ENCODE measurements around the gene MBD3L5. TPM values are rescaled to one million over a fixed set of nuclear protein-coding genes. Genes with fewer than 3 reads are reported as not detected.

The MBD3L5 gene
- total and polyA plus RNA-seq, 2 donors (not counting 3 experiments of a cell fraction or from before 2014, with no cell fraction given), result not detected

- no peaks in the 10 kb centered on the region for H3K27me3 ChIP-seq (ENCODE audit: control insufficient read depth in 2 of 2, insufficient read depth in 2 of 2, low read length in 2 of 2)
- H3K4me3 ChIP-seq (replicated peaks in 1 of 3; ENCODE audit: insufficient read depth in 1 of 3, low read depth in 1 of 3, low read length in 3 of 3), result no peak overlapping the region
- ChIA-PET CTCF (no interaction called here), POLR2A (no interaction called here)
- H3K27ac ChIP-seq (ENCODE audit: insufficient read depth, low read depth, low read length), result no peak overlapping the region
- no peak for FAIRE-seq
- H3K36me3 ChIP-seq (ENCODE audit: control insufficient read depth in 2 of 2, extremely low read depth in 1 of 2, insufficient read depth in 2 of 2, low read length in 2 of 2), result no peaks in the 10 kb centered on the region
- no peak overlapping the region for H3K9ac ChIP-seq (replicated peaks; ENCODE audit: extremely low read depth, insufficient read depth, low read length)
- no peak for DNase-seq (ENCODE audit: low read depth, low spot score)
- TF ChIP-seq POLR2AphosphoS5 (IDR thresholded peaks at IDR 0.05; ENCODE audit: insufficient read depth, low read depth, low read length) (no peak), GATA2 (IDR thresholded peaks at IDR 0.05; ENCODE audit: insufficient read depth, insufficient read length, low read depth, low read length) (no peak), POLR2A (IDR thresholded peaks at IDR 0.05; ENCODE audit: low read depth, low read length) (no peak), JUN (IDR thresholded peaks at IDR 0.05; ENCODE audit: borderline replicate concordance, insufficient read depth, insufficient read length, low read depth) (no peak), MAX (IDR thresholded peaks at IDR 0.05; ENCODE audit: insufficient read depth, insufficient read length) (no peak), MYC (IDR thresholded peaks at IDR 0.05; ENCODE audit: low read depth, low read length) (no peak), FOS (IDR thresholded peaks at IDR 0.05; ENCODE audit: borderline replicate concordance, insufficient read depth, low read length) (no peak), CTCF (IDR thresholded peaks at IDR 0.05; ENCODE audit: extremely low read depth in 1 of 2, insufficient read depth in 1 of 2, low read depth in 1 of 2, low read length in 2 of 2) (no peak), EZH2 (IDR thresholded peaks at IDR 0.05; ENCODE audit: borderline replicate concordance, low read depth, low read length, severe bottlenecking) (no peak)
- H3K4me2 ChIP-seq (ENCODE audit: insufficient read depth, low read length), result no peak overlapping the region
- BruUV-seq (replicated peaks), result no TSS peak
- H3K4me1 ChIP-seq (ENCODE audit: control insufficient read depth, extremely low read depth, insufficient read depth, low read length), result no peaks in the 10 kb centered on the region
- H4K20me1 ChIP-seq (replicated peaks; ENCODE audit: control insufficient read depth, extremely low read depth, insufficient read depth, low read length), result no peaks in the 10 kb centered on the region
- H3K79me2 ChIP-seq (ENCODE audit: control insufficient read depth, insufficient read depth, low read length), result no peaks in the 10 kb centered on the region
- dilution Hi-C loops (cut with MboI; ENCODE audit: extremely low pct_ligation_motif_present, low sequenced_read_pairs) (no loop called here), intact Hi-C loops (cut with micrococcal nuclease) (no loop called here)
- no peaks in the 10 kb centered on the region for H3K9me1 ChIP-seq (replicated peaks; ENCODE audit: control insufficient read depth, extremely low read depth, insufficient read depth, low read length)
- H2AFZ ChIP-seq (ENCODE audit: low read depth, low read length), result no peak overlapping the region
- H3K9me3 ChIP-seq (replicated peaks; ENCODE audit: control insufficient read depth, insufficient read depth, low read length), result no peaks in the 10 kb centered on the region
Observed at GRCh38 chr19:7007859-7008258, 22.5 kb upstream of the MBD3L5 start.

All from endothelial cell of umbilical vein (primary cell).